Measurements from ENCODE around the gene TMEM131L.
A peak's percentile ranks its signal among the peaks of the same experiment; 100 is the strongest.

TMEM131L gene

GRCh38 chr4:153510252-153511001 lies 44.3 kb downstream of the TMEM131L start:
- H3K9ac ChIP-seq (ENCODE audit: low read length) = no peak overlapping the region
- no peak overlapping the region for H3K27ac ChIP-seq (ENCODE audit: low read depth, low read length)
- H3K4me3 ChIP-seq (ENCODE audit: low read length) = no peak overlapping the region
- no peak overlapping the region for H3K4ac ChIP-seq (ENCODE audit: low read depth, low read length)
- H4K5ac ChIP-seq (ENCODE audit: low read length) = no peak overlapping the region
- no peak overlapping the region for H2BK120ac ChIP-seq (ENCODE audit: low read depth, low read length)
- no peak overlapping the region for H2BK5ac ChIP-seq (ENCODE audit: low read length)
- peak; percentile 76 for DNase-seq
- no peak overlapping the region for H3K23ac ChIP-seq (ENCODE audit: low read length)
- peaks cover 4% of the 10 kb centered on the region for H3K79me1 ChIP-seq (ENCODE audit: low read length)
- H3K18ac ChIP-seq (ENCODE audit: low read length) = no peak overlapping the region
- no peak overlapping the region for H3K4me2 ChIP-seq (ENCODE audit: low read length)
- no CpG with 5 or more reads among the region's 7 CpGs for WGBS (ENCODE audit: extremely low coverage, insufficient coverage, low lambda C conversion rate)
- peaks cover 2% of the 10 kb centered on the region for H3K4me1 ChIP-seq (ENCODE audit: control insufficient read depth, low read depth, low read length)
- no peaks in the 10 kb centered on the region for H3K36me3 ChIP-seq (ENCODE audit: control insufficient read depth, insufficient read depth, low read length)
- H3K56ac ChIP-seq (ENCODE audit: low read length) = no peak overlapping the region
- H2BK15ac ChIP-seq (replicated peaks; ENCODE audit: low read depth) = no peak overlapping the region
- no peaks in the 10 kb centered on the region for H3K79me2 ChIP-seq (ENCODE audit: control insufficient read depth, insufficient read depth, low read length)
- no peaks in the 10 kb centered on the region for H3K27me3 ChIP-seq (ENCODE audit: insufficient read depth, low read length, poor library complexity)
- no peak overlapping the region for H4K8ac ChIP-seq (ENCODE audit: low read depth, low read length)
- no peak overlapping the region for H2AK5ac ChIP-seq (ENCODE audit: low read length)

- no peak overlapping the region for H2AK5ac ChIP-seq (ENCODE audit: low read length)
- no peak for DNase-seq
- H4K5ac ChIP-seq (ENCODE audit: low read length) = no peak overlapping the region
- no peaks in the 10 kb centered on the region for H3K27me3 ChIP-seq (ENCODE audit: insufficient read depth, low read length, poor library complexity)
- H3K4me1 ChIP-seq (ENCODE audit: control insufficient read depth, low read depth, low read length) = peaks cover 2% of the 10 kb centered on the region
- H3K27ac ChIP-seq (ENCODE audit: low read depth, low read length) = no peak overlapping the region
- H2BK120ac ChIP-seq (ENCODE audit: low read depth, low read length) = no peak overlapping the region
- H3K9ac ChIP-seq (ENCODE audit: low read length) = no peak overlapping the region
- no CpG with 5 or more reads among the region's 6 CpGs for whole genome bisulfite sequencing (ENCODE audit: extremely low coverage, insufficient coverage, low lambda C conversion rate)
- H2BK15ac ChIP-seq (replicated peaks; ENCODE audit: low read depth) = no peak overlapping the region
- H4K8ac ChIP-seq (ENCODE audit: low read depth, low read length) = no peak overlapping the region
- H3K56ac ChIP-seq (ENCODE audit: low read length) = no peak overlapping the region
- no peaks in the 10 kb centered on the region for H3K79me2 ChIP-seq (ENCODE audit: control insufficient read depth, insufficient read depth, low read length)
- no peak overlapping the region for H3K4me2 ChIP-seq (ENCODE audit: low read length)
- H3K36me3 ChIP-seq (ENCODE audit: control insufficient read depth, insufficient read depth, low read length) = no peaks in the 10 kb centered on the region
- no peak overlapping the region for H2BK5ac ChIP-seq (ENCODE audit: low read length)
- H3K23ac ChIP-seq (ENCODE audit: low read length) = no peak overlapping the region
- peaks cover 4% of the 10 kb centered on the region for H3K79me1 ChIP-seq (ENCODE audit: low read length)
- no peak overlapping the region for H3K4ac ChIP-seq (ENCODE audit: low read depth, low read length)
- no peak overlapping the region for H3K4me3 ChIP-seq (ENCODE audit: low read length)
- H3K18ac ChIP-seq (ENCODE audit: low read length) = no peak overlapping the region
Measured at GRCh38 chr4:153511104-153511503, 44.9 kb downstream of the TMEM131L start.

GRCh38 chr4:153512162-153512852 lies 46.1 kb downstream of the TMEM131L start:
- 100% methylated on average over 1 of the region's 7 CpGs for WGBS (ENCODE audit: extremely low coverage, insufficient coverage, low lambda C conversion rate)
- DNase-seq = no peak

GRCh38 chr4:153512952-153513500 lies 46.9 kb downstream of the TMEM131L start:
- H2BK5ac ChIP-seq (ENCODE audit: low read length) = no peak overlapping the region
- H2BK15ac ChIP-seq (replicated peaks; ENCODE audit: low read depth) = peak overlapping the region; percentile 19
- no peak overlapping the region for H4K5ac ChIP-seq (ENCODE audit: low read length)
- H2BK120ac ChIP-seq (ENCODE audit: low read depth, low read length) = no peak overlapping the region
- H3K4me2 ChIP-seq (ENCODE audit: low read length) = no peak overlapping the region
- H3K56ac ChIP-seq (ENCODE audit: low read length) = no peak overlapping the region
- no peak overlapping the region for H3K23ac ChIP-seq (ENCODE audit: low read length)
- no peak overlapping the region for H3K27ac ChIP-seq (ENCODE audit: low read depth, low read length)
- H3K79me2 ChIP-seq (ENCODE audit: control insufficient read depth, insufficient read depth, low read length) = no peaks in the 10 kb centered on the region
- H3K18ac ChIP-seq (ENCODE audit: low read length) = peak overlapping the region; percentile 39
- H3K4me3 ChIP-seq (ENCODE audit: low read length) = no peak overlapping the region
- no CpG with 5 or more reads among the region's 3 CpGs for WGBS (ENCODE audit: extremely low coverage, insufficient coverage, low lambda C conversion rate)
- H3K4me1 ChIP-seq (ENCODE audit: control insufficient read depth, low read depth, low read length) = peaks cover 2% of the 10 kb centered on the region
- no peaks in the 10 kb centered on the region for H3K36me3 ChIP-seq (ENCODE audit: control insufficient read depth, insufficient read depth, low read length)
- no peak overlapping the region for H4K8ac ChIP-seq (ENCODE audit: low read depth, low read length)
- no peak for DNase-seq
- peaks cover 4% of the 10 kb centered on the region for H3K79me1 ChIP-seq (ENCODE audit: low read length)
- H3K27me3 ChIP-seq (ENCODE audit: insufficient read depth, low read length, poor library complexity) = no peaks in the 10 kb centered on the region
- H3K4ac ChIP-seq (ENCODE audit: low read depth, low read length) = no peak overlapping the region
- H3K9ac ChIP-seq (ENCODE audit: low read length) = no peak overlapping the region
- no peak overlapping the region for H2AK5ac ChIP-seq (ENCODE audit: low read length)

More at GRCh38 chr4:153512162-153512852, 46.1 kb downstream of the TMEM131L start:
- Histone ChIP-seq H2AK5ac (ENCODE audit: low read length) (no peak overlapping the region), H3K4me1 (ENCODE audit: control insufficient read depth, low read depth, low read length) (peaks cover 2% of the 10 kb centered on the region), H3K18ac (ENCODE audit: low read length) (no peak overlapping the region), H3K4me3 (ENCODE audit: low read length) (no peak overlapping the region), H3K27ac (ENCODE audit: low read depth, low read length) (no peak overlapping the region), H3K4ac (ENCODE audit: low read depth, low read length) (no peak overlapping the region), H3K79me1 (ENCODE audit: low read length) (peaks cover 4% of the 10 kb centered on the region), H2BK120ac (ENCODE audit: low read depth, low read length) (no peak overlapping the region), H3K56ac (ENCODE audit: low read length) (no peak overlapping the region), H2BK5ac (ENCODE audit: low read length) (no peak overlapping the region), H3K9ac (ENCODE audit: low read length) (no peak overlapping the region), H4K5ac (ENCODE audit: low read length) (no peak overlapping the region), H4K8ac (ENCODE audit: low read depth, low read length) (no peak overlapping the region), H3K27me3 (ENCODE audit: insufficient read depth, low read length, poor library complexity) (no peaks in the 10 kb centered on the region), H3K4me2 (ENCODE audit: low read length) (no peak overlapping the region), H3K23ac (ENCODE audit: low read length) (no peak overlapping the region), H3K36me3 (ENCODE audit: control insufficient read depth, insufficient read depth, low read length) (no peaks in the 10 kb centered on the region), H2BK15ac (replicated peaks; ENCODE audit: low read depth) (peak overlapping the region; percentile 57), H3K79me2 (ENCODE audit: control insufficient read depth, insufficient read depth, low read length) (no peaks in the 10 kb centered on the region)

GRCh38 chr4:153513596-153513995 lies 47.4 kb downstream of the TMEM131L start:
- H3K18ac ChIP-seq (ENCODE audit: low read length) = no peak overlapping the region
- no peak overlapping the region for H4K5ac ChIP-seq (ENCODE audit: low read length)
- DNase-seq = no peak
- H3K4ac ChIP-seq (ENCODE audit: low read depth, low read length) = no peak overlapping the region
- peak overlapping the region; percentile 19 for H2BK15ac ChIP-seq (replicated peaks; ENCODE audit: low read depth)
- no peak overlapping the region for H4K8ac ChIP-seq (ENCODE audit: low read depth, low read length)
- H3K4me2 ChIP-seq (ENCODE audit: low read length) = no peak overlapping the region
- H2AK5ac ChIP-seq (ENCODE audit: low read length) = no peak overlapping the region
- no peak overlapping the region for H3K27ac ChIP-seq (ENCODE audit: low read depth, low read length)
- H3K36me3 ChIP-seq (ENCODE audit: control insufficient read depth, insufficient read depth, low read length) = no peaks in the 10 kb centered on the region
- no peak overlapping the region for H2BK5ac ChIP-seq (ENCODE audit: low read length)
- H3K4me1 ChIP-seq (ENCODE audit: control insufficient read depth, low read depth, low read length) = peaks cover 2% of the 10 kb centered on the region
- no peaks in the 10 kb centered on the region for H3K27me3 ChIP-seq (ENCODE audit: insufficient read depth, low read length, poor library complexity)
- no peak overlapping the region for H3K23ac ChIP-seq (ENCODE audit: low read length)
- H3K79me2 ChIP-seq (ENCODE audit: control insufficient read depth, insufficient read depth, low read length) = no peaks in the 10 kb centered on the region
- no peak overlapping the region for H2BK120ac ChIP-seq (ENCODE audit: low read depth, low read length)
- no peak overlapping the region for H3K9ac ChIP-seq (ENCODE audit: low read length)
- no CpG with 5 or more reads among the region's 1 CpG for WGBS (ENCODE audit: extremely low coverage, insufficient coverage, low lambda C conversion rate)
- peaks cover 4% of the 10 kb centered on the region for H3K79me1 ChIP-seq (ENCODE audit: low read length)
- no peak overlapping the region for H3K4me3 ChIP-seq (ENCODE audit: low read length)
- H3K56ac ChIP-seq (ENCODE audit: low read length) = no peak overlapping the region

Data from mesendoderm (in vitro differentiated cells).